Panc1 (cell line): Measurements from ENCODE around the gene NCS1. TPM values are rescaled to one million over a fixed set of nuclear protein-coding genes. Genes with fewer than 3 reads are reported as not detected.

Experiments
- ATAC-seq: fragments of 200-7000 bp; cut with Tn5 transposase; 2 replicates; pipeline ENCODE4 v1.9.1; 2020; ENCODE audit warnings: mild to moderate bottlenecking, moderate library complexity
- BruUV-seq: library from RNA; stranded (reverse); fragments of 400-500 nt; replicated peaks from 2 replicates; lab custom pipeline; 2021; lab: Mats Ljungman, UMichigan
- CTCF ChIA-PET: fragments of 300-600 bp; sonication (Branson Sonifier 250); formaldehyde crosslinking; loops from one replicate; lab custom pipeline; 2022; ENCODE audit warnings: antibody characterized with exemption; lab: Charles Lee
- POLR2A ChIA-PET: fragments of 300-600 bp; sonication (Branson Sonifier 250); formaldehyde crosslinking; loops from one replicate; lab custom pipeline; 2022; ENCODE audit warnings: antibody characterized with exemption; lab: Charles Lee
- DNase-seq: peaks from one replicate; pipeline ENCODE4 v3.0.0-alpha.2; 2010; ENCODE audit warnings: low read depth, low spot score
- H3K27ac ChIP-seq: 2 replicates; pipeline ENCODE4 v1.5.1; 2011; ENCODE audit warnings: mild to moderate bottlenecking, low read length, inconsistent platforms
- H3K27me3 ChIP-seq: fragments of 200-500 bp; sonication (Bioruptor generic); 2 replicates; pipeline ENCODE4 v1.6.0; 2014; ENCODE audit warnings: low read length, inconsistent platforms; ENCODE audit not compliant: control insufficient read depth, insufficient read depth
- H3K36me3 ChIP-seq: fragments of 200-500 bp; sonication (Bioruptor generic); 2 replicates; pipeline ENCODE4 v1.5.1; 2014; ENCODE audit warnings: inconsistent platforms, mild to moderate bottlenecking, low read length, moderate library complexity; ENCODE audit not compliant: control insufficient read depth, insufficient read depth
- H3K4me1 ChIP-seq: 2 replicates; pipeline ENCODE4 v1.5.1; 2011; ENCODE audit warnings: inconsistent platforms, mild to moderate bottlenecking, low read length, moderate library complexity; ENCODE audit not compliant: control insufficient read depth, insufficient read depth
- H3K4me3 ChIP-seq, 2 experiments: 2 replicates each; pipeline ENCODE4 v1.5.1; 2011 to 2012; ENCODE audit warnings: low read depth in 2 of 2, low read length in 2 of 2, mild to moderate bottlenecking in 2 of 2, inconsistent platforms in 1 of 2, moderate library complexity in 1 of 2
- H3K9me3 ChIP-seq: fragments of 200-500 bp; sonication (Bioruptor generic); 2 replicates; pipeline ENCODE4 v1.5.1; 2014; ENCODE audit warnings: low read depth, mild to moderate bottlenecking, inconsistent platforms, low read length, moderate library complexity; ENCODE audit not compliant: control insufficient read depth, insufficient read depth
- CTCF ChIP-seq: fragments of 450-650 bp; IDR thresholded peaks from 2 replicates; pipeline ENCODE4 v1.5.1; 2017; ENCODE audit warnings: mild to moderate bottlenecking
- POLR2AphosphoS5 ChIP-seq: IDR thresholded peaks from 2 replicates; pipeline ENCODE4 v1.6.1; 2012; ENCODE audit warnings: mild to moderate bottlenecking, low read depth, low read length, moderate library complexity
- REST ChIP-seq, 2 experiments: IDR thresholded peaks; 2 replicates each; pipeline ENCODE4 v1.6.1; 2011 to 2012; ENCODE audit warnings: low read depth in 2 of 2, control low read depth in 1 of 2, low read length in 1 of 2, mild to moderate bottlenecking in 1 of 2, moderate library complexity in 1 of 2; ENCODE audit not compliant: insufficient read depth in 1 of 2
- SIN3A ChIP-seq: IDR thresholded peaks from 2 replicates; pipeline ENCODE4 v1.6.1; 2012; ENCODE audit warnings: low read depth, mild to moderate bottlenecking, low read length, moderate library complexity, borderline replicate concordance; ENCODE audit not compliant: insufficient read depth
- TCF7L2 ChIP-seq: IDR thresholded peaks from 2 replicates; pipeline ENCODE4 v1.6.1; 2011; ENCODE audit warnings: mild to moderate bottlenecking, low read depth, low read length, inconsistent platforms
- in situ Hi-C: cut with HindIII; loops from 2 replicates; pipeline ENCODE4 v1.10.0; 2016; ENCODE audit warnings: low sequenced_read_pairs, low pct_unique_long_range_greater_than_20kb
- intact Hi-C: fragments of 100-400 bp; cut with micrococcal nuclease; formaldehyde crosslinking; loops from one replicate; pipeline ENCODE4 v1.10.0; 2022; ENCODE audit not compliant: unreplicated experiment
- total RNA-seq: library from RNA; stranded (reverse); gene quantifications from one replicate; pipeline ENCODE4 v1.2.1, GENCODE V29; 2021; ENCODE audit not compliant: unreplicated experiment

Gene NCS1
- total RNA-seq, 1 experiment from 2014 or later: 31.6 TPM

- in situ Hi-C loops: no loop called here
Measured at GRCh38 chr9:130246126-130246525, 73.9 kb downstream of the NCS1 start.

More at GRCh38 chr9:130246126-130246525, 73.9 kb downstream of the NCS1 start:
- POLR2A ChIA-PET: interaction anchor here (0.6 to 1.1 kb wide), 2 partner anchors 12 to 121 kb away, joined by 4 to 7 read pairs; no protein-coding TSS in a partner anchor
- Histone ChIP-seq H3K27ac (no peak overlapping the region), H3K4me1 (no peaks in the 10 kb centered on the region), H3K36me3 (no peaks in the 10 kb centered on the region), H3K4me3 (no peak overlapping the region), H3K9me3 (no peaks in the 10 kb centered on the region), H3K27me3 (peaks cover 3% of the 10 kb centered on the region; the same call in 1 of the 2 replicates)
- intact Hi-C loops: loop anchor here (10.0 kb wide), 1 partner anchor 169 kb away; no protein-coding TSS in a partner anchor
- CTCF ChIA-PET: interaction anchor here (0.6 kb wide), 1 partner anchor 425 kb away, joined by 4 read pairs; no protein-coding TSS in a partner anchor
- no peak for DNase-seq
- TF ChIP-seq TCF7L2: no peak
- no peak for TF ChIP-seq REST (IDR thresholded peaks at IDR 0.05; ENCODE audit: insufficient read depth in 1 of 2, low read depth in 2 of 2, low read length in 1 of 2)
- no peak for TF ChIP-seq SIN3A
- no peak for TF ChIP-seq POLR2AphosphoS5
- TF ChIP-seq CTCF: no peak
- ATAC-seq: no peak
- BruUV-seq: no TSS peak
